ENCODE results near the gene BAHCC1. TPM values are rescaled to one million over a fixed set of nuclear protein-coding genes. Genes with fewer than 3 reads are reported as not detected.

The BAHCC1 gene
- total and polyA plus RNA-seq, 9 of the 15 experiments (the other 6 are each of a cell fraction or from before 2014, with no cell fraction given): 0.14 to 26.9 (median 5.0) TPM

- TF ChIP-seq HDAC1 (IDR thresholded peaks at IDR 0.05) (peak in 1 of 2 experiments; percentile 16; a peak in 1 of 4 replicates), C11orf30 (IDR thresholded peaks at IDR 0.05; ENCODE audit: low read depth) (no peak), HSF4 (CRISPR knock-in tag; IDR thresholded peaks at IDR 0.05; ENCODE audit: borderline replicate concordance) (no peak), ZNF212 (CRISPR knock-in tag; IDR thresholded peaks at IDR 0.05) (0 out of 2 replicates have a peak, but pooled peaks have one; percentile 9), GATAD2A (IDR thresholded peaks at IDR 0.05) (no peak; the same call in 1 of the 2 replicates), HNRNPH1 (optimal IDR thresholded peaks at IDR 0.05; ENCODE audit: low read depth, low read length) (no peak), BRF2 (IDR thresholded peaks at IDR 0.05; ENCODE audit: borderline replicate concordance, insufficient read depth, insufficient read length) (no peak), ZNF75A (CRISPR knock-in tag; IDR thresholded peaks at IDR 0.05) (no peak), CXXC5 (CRISPR knock-in tag; IDR thresholded peaks at IDR 0.05) (peak; percentile 75), CBFA2T2 (conservative IDR thresholded peaks at IDR 0.05) (no peak), ZMIZ1 (IDR thresholded peaks at IDR 0.05; ENCODE audit: low read depth in 2 of 2, low read length in 2 of 2) (no peak), SMARCA5 (IDR thresholded peaks at IDR 0.05) (peak; percentile 21; the same call in 1 of the 2 replicates), MCM7 (IDR thresholded peaks at IDR 0.05) (no peak), ARID3B (CRISPR knock-in tag; IDR thresholded peaks at IDR 0.05; ENCODE audit: borderline replicate concordance) (no peak), PCBP2 (IDR thresholded peaks at IDR 0.05; ENCODE audit: low read depth, low read length, poor library complexity, severe bottlenecking) (no peak), TAF1 (IDR thresholded peaks at IDR 0.05; ENCODE audit: control insufficient read depth, extremely low read depth, insufficient read depth, low read length, severe bottlenecking) (peak; percentile 70), DACH1 (IDR thresholded peaks at IDR 0.05; ENCODE audit: partially characterized antibody) (no peak), NR1H2 (CRISPR knock-in tag; IDR thresholded peaks at IDR 0.05) (peak; percentile 91), ZBTB43 (CRISPR knock-in tag; IDR thresholded peaks at IDR 0.05) (no peak), SIRT6 (IDR thresholded peaks at IDR 0.05; ENCODE audit: low read depth, low read length) (no peak), CHD1 (IDR thresholded peaks at IDR 0.05; ENCODE audit: low read length) (no peak)
Observed at GRCh38 chr17:81487487-81488275, 92.4 kb downstream of the BAHCC1 start (continued).
